NK-92 (cell line): ENCODE results near the gene VSX2.
"Not testable (repeated sequence)": the region's sequence is repeated elsewhere in the genome, so short reads cannot be mapped to it uniquely, and the experiment has no call there.

Experiments
- DNase-seq: peaks from one replicate; lab custom pipeline; 2025; ENCODE audit not compliant: unreplicated experiment; lab: John Stamatoyannopoulos, UW

Gene VSX2

GRCh38 chr14:74258764-74259035, 19.5 kb downstream of the VSX2 start:
- no peak for DNase-seq

GRCh38 chr14:74259513-74259912, 20.3 kb downstream of the VSX2 start:
- DNase-seq = no peak

- DNase-seq = no peak
Measured at GRCh38 chr14:74260525-74261233, 21.4 kb downstream of the VSX2 start.

GRCh38 chr14:74261288-74261687, 22.0 kb downstream of the VSX2 start:
- no peak for DNase-seq

- DNase-seq = no peak
Measured at GRCh38 chr14:74262076-74262475, 22.8 kb downstream of the VSX2 start.

- DNase-seq = no peak
Measured at GRCh38 chr14:74263181-74263580, 23.9 kb downstream of the VSX2 start.

- DNase-seq = no peak
Measured at GRCh38 chr14:74263921-74264320, 24.7 kb downstream of the VSX2 start.

- DNase-seq = no peak
Measured at GRCh38 chr14:74265301-74265965, 26.2 kb downstream of the VSX2 start.

GRCh38 chr14:74267588-74267987, 28.3 kb downstream of the VSX2 start:
- no peak for DNase-seq

GRCh38 chr14:74270382-74271177, 31.3 kb downstream of the VSX2 start:
- not testable (repeated sequence) for DNase-seq

GRCh38 chr14:74271365-74271764, 32.1 kb downstream of the VSX2 start:
- DNase-seq = no peak

GRCh38 chr14:74275241-74275841, 36.1 kb downstream of the VSX2 start:
- no peak for DNase-seq

- no peak for DNase-seq
Measured at GRCh38 chr14:74278080-74278479, 38.8 kb downstream of the VSX2 start.

GRCh38 chr14:74281069-74281468, 41.8 kb downstream of the VSX2 start:
- no peak for DNase-seq

- no peak for DNase-seq
Measured at GRCh38 chr14:74286736-74287135, 47.5 kb downstream of the VSX2 start.

- DNase-seq = no peak
Measured at GRCh38 chr14:74289801-74290200, 50.6 kb downstream of the VSX2 start.

- DNase-seq = no peak
Measured at GRCh38 chr14:74290415-74290814, 51.2 kb downstream of the VSX2 start.

GRCh38 chr14:74292061-74292460, 52.8 kb downstream of the VSX2 start:
- no peak for DNase-seq

- DNase-seq = no peak
Measured at GRCh38 chr14:74293606-74294005, 54.4 kb downstream of the VSX2 start.

GRCh38 chr14:74296037-74296467, 56.8 kb downstream of the VSX2 start:
- no peak for DNase-seq

- no peak for DNase-seq
Measured at GRCh38 chr14:74297986-74298385, 58.7 kb downstream of the VSX2 start.

GRCh38 chr14:74299061-74299545, 59.9 kb downstream of the VSX2 start:
- DNase-seq = no peak
